Measurements from ENCODE around the gene DNTT. TPM values are rescaled to one million over a fixed set of nuclear protein-coding genes. Genes with fewer than 3 reads are reported as not detected.
"Not testable (repeated sequence)": the region's sequence is repeated elsewhere in the genome, so short reads cannot be mapped to it uniquely, and the experiment has no call there.

The DNTT gene
- total RNA-seq, 3 donors from 2014 or later: not detected

GRCh38 chr10:96305019-96305418, 785 bp downstream of the DNTT start:
- intact Hi-C loops (cut with DNase I; ENCODE audit: low total_unique reads): no loop called here
- Histone ChIP-seq H3K9me3 (no peaks in the 10 kb centered on the region), H3K4me3 (no peak overlapping the region), H3K27me3 (no peaks in the 10 kb centered on the region), H3K27ac (no peak overlapping the region), H3K36me3 (no peaks in the 10 kb centered on the region), H3K4me1 (no peaks in the 10 kb centered on the region)
- no peak for DNase-seq (ENCODE audit: low spot score in 2 of 2)
- no peak for TF ChIP-seq CTCF (IDR thresholded peaks at IDR 0.05)
- TF ChIP-seq POLR2A (IDR thresholded peaks at IDR 0.05): no peak
- TF ChIP-seq POLR2AphosphoS5 (IDR thresholded peaks at IDR 0.05): no peak

DNA sequence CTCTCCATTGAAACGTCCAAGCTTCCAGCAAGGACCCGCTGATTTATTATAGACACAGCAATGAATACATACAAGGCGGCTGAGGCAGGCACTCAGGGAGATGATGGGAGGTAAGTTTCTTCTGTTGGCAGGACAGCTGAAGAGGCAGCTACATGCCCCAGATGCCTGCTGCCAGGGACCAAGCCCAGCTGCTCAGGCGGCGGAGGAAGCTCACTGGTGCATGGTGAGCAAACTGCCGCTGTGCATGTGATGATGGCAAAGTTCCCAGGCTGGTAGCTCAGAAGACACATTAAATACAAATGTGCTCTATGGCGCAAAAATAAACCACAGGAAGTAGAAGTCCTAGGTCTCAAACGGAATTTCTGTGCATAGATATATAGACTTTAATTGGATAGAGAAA, 2.3 kb downstream of the DNTT start:
- no peak overlapping the region for H3K27ac ChIP-seq
- no peak for DNase-seq (ENCODE audit: low spot score in 2 of 2)

GRCh38 chr10:96308854-96309253, 4.6 kb downstream of the DNTT start:
- H3K27ac ChIP-seq; H3K4me1 ChIP-seq; H3K27me3 ChIP-seq; H3K4me3 ChIP-seq; H3K36me3 ChIP-seq; H3K9me3 ChIP-seq; DNase-seq (ENCODE audit: low spot score in 2 of 2); intact Hi-C loops (cut with DNase I; ENCODE audit: low total_unique reads): not testable (repeated sequence)

More for the DNA sequence above, 2.3 kb downstream of the DNTT start:
- no peaks in the 10 kb centered on the region for H3K27me3 ChIP-seq
- no peak overlapping the region for H3K4me3 ChIP-seq
- intact Hi-C loops (cut with DNase I; ENCODE audit: low total_unique reads): no loop called here
- H3K36me3 ChIP-seq: no peaks in the 10 kb centered on the region
- no peaks in the 10 kb centered on the region for H3K9me3 ChIP-seq
- no peaks in the 10 kb centered on the region for H3K4me1 ChIP-seq
- TF ChIP-seq CTCF (IDR thresholded peaks at IDR 0.05): no peak
- TF ChIP-seq POLR2AphosphoS5 (IDR thresholded peaks at IDR 0.05): no peak
- TF ChIP-seq POLR2A (IDR thresholded peaks at IDR 0.05): no peak

DNA sequence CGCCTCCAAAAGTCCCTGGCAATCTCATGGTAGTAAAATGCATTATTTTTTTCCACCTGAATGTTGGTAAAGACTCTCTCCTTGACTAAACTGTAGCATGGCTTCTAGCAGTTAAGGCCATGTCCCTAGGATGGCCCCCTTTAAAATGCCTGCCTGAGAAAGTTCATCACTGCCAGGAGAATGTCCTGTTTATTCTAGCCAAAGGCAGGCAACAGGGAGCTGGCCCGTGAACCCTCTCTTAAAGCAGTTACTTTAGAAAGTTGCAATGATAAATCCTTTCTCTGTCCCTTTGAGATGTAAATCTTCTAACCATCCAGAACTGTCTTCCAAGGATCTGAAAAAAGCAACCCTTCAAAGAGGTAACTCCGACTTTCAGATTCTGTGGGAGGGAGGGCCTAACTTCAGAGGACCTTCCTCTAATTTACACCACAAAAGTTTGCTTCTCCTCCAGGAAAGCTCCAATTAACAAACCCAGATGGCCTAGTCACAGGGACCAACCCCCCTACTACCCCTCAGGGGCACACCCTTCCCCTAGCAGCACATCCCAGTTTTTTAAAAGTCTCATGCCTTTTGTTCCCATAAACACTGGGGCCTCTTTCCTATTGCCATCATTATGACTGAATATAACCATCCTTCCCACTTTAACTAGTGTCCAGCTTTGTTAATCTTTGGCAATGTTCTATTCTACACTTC, 5.5 kb downstream of the DNTT start:
- H3K27me3 ChIP-seq: no peaks in the 10 kb centered on the region
- no peaks in the 10 kb centered on the region for H3K4me1 ChIP-seq
- no peak for TF ChIP-seq POLR2AphosphoS5 (IDR thresholded peaks at IDR 0.05)
- TF ChIP-seq POLR2A (IDR thresholded peaks at IDR 0.05): no peak
- TF ChIP-seq CTCF (IDR thresholded peaks at IDR 0.05): no peak
- intact Hi-C loops (cut with DNase I; ENCODE audit: low total_unique reads): no loop called here
- H3K36me3 ChIP-seq: no peaks in the 10 kb centered on the region
- DNase-seq (ENCODE audit: low spot score in 2 of 2): no peak
- H3K9me3 ChIP-seq: no peaks in the 10 kb centered on the region
- no peak overlapping the region for H3K27ac ChIP-seq
- H3K4me3 ChIP-seq: no peak overlapping the region

- Histone ChIP-seq H3K27ac (no peak overlapping the region), H3K36me3 (no peaks in the 10 kb centered on the region), H3K27me3 (no peaks in the 10 kb centered on the region), H3K4me1 (no peaks in the 10 kb centered on the region), H3K4me3 (no peak overlapping the region), H3K9me3 (no peaks in the 10 kb centered on the region)
- TF ChIP-seq POLR2AphosphoS5 (IDR thresholded peaks at IDR 0.05) (no peak), CTCF (IDR thresholded peaks at IDR 0.05) (no peak)
- intact Hi-C loops (cut with DNase I; ENCODE audit: low total_unique reads): no loop called here
- no peak for DNase-seq (ENCODE audit: low spot score in 2 of 2)
Observed at GRCh38 chr10:96310321-96310669, 6.1 kb downstream of the DNTT start.

Measured in breast epithelium (tissue), 4 donors.